HepG2 (cell line): ENCODE measurements around the gene MMP28. TPM values are rescaled to one million over a fixed set of nuclear protein-coding genes. Genes with fewer than 3 reads are reported as not detected.
A peak's percentile ranks its signal among the peaks of the same experiment; 100 is the strongest.

Experiments
- ATAC-seq: fragments of 200-7000 bp; cut with Tn5 transposase; 3 replicates; pipeline ENCODE4 v1.9.1; 2020; ENCODE audit warnings: mild to moderate bottlenecking, moderate library complexity
- BruUV-seq: library from RNA; stranded (reverse); fragments of 400-500 nt; replicated peaks from 2 replicates; lab custom pipeline; 2021; lab: Mats Ljungman, UMichigan
- CTCF ChIA-PET: fragments of 300-600 bp; formaldehyde crosslinking; extraction: SDS; loops from one replicate; lab custom pipeline; 2021; ENCODE audit warnings: low total read pairs, inconsistent platforms, low intra/inter-chr PET ratio; lab: Yijun Ruan, JAX
- POLR2A ChIA-PET: fragments of 350-600 bp; sonication (Branson Sonifier 250); formaldehyde crosslinking; loops from one replicate; lab custom pipeline; 2020; ENCODE audit warnings: antibody characterized with exemption, inconsistent platforms; lab: Yijun Ruan, JAX
- DNase-seq: peaks from one replicate; pipeline ENCODE4 v3.0.0-alpha.2; 2015; ENCODE audit warnings: low spot score
- FAIRE-seq: peaks from 3 replicates; lab custom pipeline; 2011; peaks lifted over from hg19 to GRCh38; lab: Jason Lieb, UNC
- H2AFZ ChIP-seq: one replicate; pipeline ENCODE4 v1.6.1; 2011; ENCODE audit warnings: low read length, inconsistent platforms
- H3K27ac ChIP-seq: fragments of 300-600 bp; 3 replicates; pipeline ENCODE4 v1.8.0; 2011; ENCODE audit warnings: mixed run types, mild to moderate bottlenecking, mixed read lengths, low read length, inconsistent platforms; ENCODE audit not compliant: insufficient read depth; ENCODE audit errors: extremely low read length
- H3K27me3 ChIP-seq, 2 experiments: fragments of 200-600 bp in 1 of 2; 2 replicates in 1 of 2; 3 replicates in 1 of 2; pipeline versions ENCODE4 v1.6.0 to v1.8.0; 2011; ENCODE audit warnings: low read length in 2 of 2, mild to moderate bottlenecking in 2 of 2, moderate library complexity in 2 of 2, inconsistent platforms in 1 of 2; ENCODE audit not compliant: insufficient read depth in 2 of 2, control insufficient read depth in 1 of 2
- H3K36me3 ChIP-seq, 2 experiments: fragments of 200-600 bp in 1 of 2; replicated peaks in 1 of 2; 2 replicates in 1 of 2; 3 replicates in 1 of 2; pipeline versions ENCODE4 v1.5.1 to v1.8.0; 2011; ENCODE audit warnings: low read length in 2 of 2, inconsistent platforms in 1 of 2; ENCODE audit not compliant: insufficient read depth in 2 of 2, control insufficient read depth in 1 of 2
- H3K4me1 ChIP-seq: 2 replicates; pipeline ENCODE4 v1.5.1; 2012; ENCODE audit warnings: low read length, inconsistent platforms; ENCODE audit not compliant: insufficient read depth
- H3K4me2 ChIP-seq: 2 replicates; pipeline ENCODE4 v1.6.0; 2011; ENCODE audit warnings: low read depth, low read length, inconsistent platforms
- H3K4me3 ChIP-seq, 3 experiments: fragments of 200-600 bp in 1 of 3; sonication (generic), shearing (Covaris generic) in 1 of 3; replicated peaks in 1 of 3; 2 replicates each; pipeline ENCODE4 v1.5.1; 2011 to 2016; ENCODE audit warnings: low read length in 3 of 3, inconsistent platforms in 2 of 3, low read depth in 2 of 3, mild to moderate bottlenecking in 2 of 3, control low read depth in 1 of 3, mixed read lengths in 1 of 3; ENCODE audit not compliant: insufficient read depth in 1 of 3
- H3K79me2 ChIP-seq: one replicate; pipeline ENCODE4 v1.6.1; 2011; ENCODE audit warnings: low read length, inconsistent platforms; ENCODE audit not compliant: insufficient read depth
- H3K9ac ChIP-seq: 2 replicates; pipeline ENCODE4 v1.6.0; 2011; ENCODE audit warnings: mild to moderate bottlenecking, low read depth, low read length, inconsistent platforms; ENCODE audit not compliant: insufficient read depth
- H3K9me3 ChIP-seq: 2 replicates; pipeline ENCODE4 v1.5.1; 2012; ENCODE audit warnings: mild to moderate bottlenecking, low read length
- H4K20me1 ChIP-seq: 2 replicates; pipeline ENCODE4 v1.6.0; 2011; ENCODE audit warnings: inconsistent platforms, mild to moderate bottlenecking, low read length, moderate library complexity; ENCODE audit not compliant: insufficient read depth
- ARNTL ChIP-seq: sonication (generic); formaldehyde crosslinking; IDR thresholded peaks from 2 replicates; pipeline ENCODE4 v1.4.0; 2020; ENCODE audit warnings: mild to moderate bottlenecking, missing genetic modification reagents
- EHMT2 ChIP-seq: fragments of 200-600 bp; sonication (generic); IDR thresholded peaks from 2 replicates; pipeline ENCODE4 v1.7.0; 2017; ENCODE audit warnings: antibody characterized with exemption, low read depth, low read length, borderline replicate concordance
- FUBP1 ChIP-seq: sonication (generic); formaldehyde crosslinking; IDR thresholded peaks from 2 replicates; pipeline ENCODE4 v1.5.1; 2020; ENCODE audit warnings: missing genetic modification reagents, mild to moderate bottlenecking, borderline replicate concordance
- IKZF4 ChIP-seq: sonication (generic); formaldehyde crosslinking; IDR thresholded peaks from 2 replicates; pipeline ENCODE4 v1.5.1; 2020; ENCODE audit warnings: borderline replicate concordance, mild to moderate bottlenecking, low read depth, missing genetic modification reagents; ENCODE audit errors: not compliant biosample characterization
- KDM3A ChIP-seq: IDR thresholded peaks from 2 replicates; pipeline ENCODE4 v1.6.1; 2018; ENCODE audit warnings: low read depth, missing compliant biosample characterization
- KLF12 ChIP-seq: sonication (generic); formaldehyde crosslinking; IDR thresholded peaks from 2 replicates; pipeline ENCODE4 v1.4.0; 2020; ENCODE audit warnings: missing genetic modification reagents, borderline replicate concordance
- NKX3-1 ChIP-seq: sonication (generic); formaldehyde crosslinking; IDR thresholded peaks from 2 replicates; pipeline ENCODE4 v1.5.0; 2020; ENCODE audit warnings: missing genetic modification reagents
- SALL1 ChIP-seq: sonication (generic); formaldehyde crosslinking; IDR thresholded peaks from 2 replicates; pipeline ENCODE4 v1.8.0; 2022; ENCODE audit warnings: mild to moderate bottlenecking, missing genetic modification reagents
- WIZ ChIP-seq: sonication (generic); formaldehyde crosslinking; IDR thresholded peaks from 2 replicates; pipeline ENCODE4 v1.5.1; 2020; ENCODE audit warnings: mild to moderate bottlenecking, missing genetic modification reagents
- ZNF710 ChIP-seq: sonication (generic); formaldehyde crosslinking; IDR thresholded peaks from 2 replicates; pipeline ENCODE4 v1.5.0; 2020; ENCODE audit warnings: mild to moderate bottlenecking, missing genetic modification reagents, borderline replicate concordance
- WGBS: methylation state at CpG from one replicate; pipeline ENCODE4 v1.1.6; 2017; ENCODE audit warnings: low lambda C conversion rate; 5-methylcytosine and 5-hydroxymethylcytosine counted together
- in situ Hi-C: cut with HindIII; loops from 2 replicates; pipeline ENCODE4 v1.10.0; 2017; ENCODE audit warnings: low pct_unique_long_range_greater_than_20kb; ENCODE audit not compliant: extremely low pct_ligation_motif_present
- intact Hi-C: fragments of 100-400 bp; cut with micrococcal nuclease; formaldehyde crosslinking; loops from one replicate; pipeline ENCODE4 v1.10.0; 2022; ENCODE audit not compliant: unreplicated experiment
- polyA plus RNA-seq, 8 experiments: library from polyadenylated mRNA; depleted of rRNA in 3 of 8; stranded (reverse) in 7 of 8; unstranded in 1 of 8; fragments of >200 nt; fragmentation: Illumina TruSeq in 4 of 8; extraction: Trizol in 4 of 8; gene quantifications; 2 replicates each; pipeline versions ENCODE4 v1.2.1 to v1.2.3, GENCODE V29; 2011 to 2016; ENCODE audit warnings: low read depth in 4 of 8, missing spikeins in 1 of 8, mixed read lengths in 1 of 8; ENCODE audit not compliant: insufficient read depth in 1 of 8
- total RNA-seq, 5 experiments: library from RNA; depleted of rRNA; stranded (reverse); fragments of >200 nt; fragmentation: Illumina TruSeq; extraction: Trizol; gene quantifications; 2 replicates each; pipeline ENCODE4 v1.2.3, GENCODE V29; 2016; ENCODE audit warnings: low read depth in 1 of 5
- TF ChIP-seq, protein P1 (sequence below), 2 experiments: IDR thresholded peaks; 2 replicates each; pipeline ENCODE4 v1.6.1; 2011 to 2012; ENCODE audit warnings: low read length in 2 of 2, borderline replicate concordance in 1 of 2, low read depth in 1 of 2, mild to moderate bottlenecking in 1 of 2, moderate library complexity in 1 of 2

The MMP28 gene
- total and polyA plus RNA-seq, 2 of the 13 experiments (the other 11 are each of a cell fraction or from before 2014, with no cell fraction given) = not detected

GRCh38 chr17:35743626-35744328 is 51.7 kb downstream of the MMP28 start:
- POLR2A ChIA-PET = no interaction called here
- no peaks in the 10 kb centered on the region for H4K20me1 ChIP-seq
- no peak for FAIRE-seq
- H3K9me3 ChIP-seq = no peaks in the 10 kb centered on the region
- no peak overlapping the region for H3K4me2 ChIP-seq
- H3K4me3 ChIP-seq = no peak overlapping the region
- CTCF ChIA-PET = no interaction called here
- no peaks in the 10 kb centered on the region for H3K4me1 ChIP-seq
- no peaks in the 10 kb centered on the region for H3K79me2 ChIP-seq
- intact Hi-C loops = no loop called here
- no peaks in the 10 kb centered on the region for H3K36me3 ChIP-seq
- 58% methylated on average over 6 of the region's 7 CpGs for WGBS
- ATAC-seq = 0 out of 3 replicates have a peak, but pooled peaks have one; percentile 8
- BruUV-seq = no TSS peak
- no peak overlapping the region for H3K27ac ChIP-seq
- no peak for DNase-seq
- in situ Hi-C loops = loop anchor here (10.0 to 25.0 kb wide), 2 partner anchors 189 to 431 kb away; no protein-coding TSS in a partner anchor
- no peak overlapping the region for H3K9ac ChIP-seq
- H3K27me3 ChIP-seq = peaks cover 2 to 33% of the 10 kb centered on the region in 2 experiments; a peak in 4 of 5 replicates
- no peak overlapping the region for H2AFZ ChIP-seq
- TF ChIP-seq NKX3-1 (CRISPR knock-in tag) = 0 out of 2 replicates have a peak, but pooled peaks have one; percentile 33
- TF ChIP-seq FUBP1 (CRISPR knock-in tag) = no peak
- peak; percentile 59 for TF ChIP-seq SALL1 (CRISPR knock-in tag)
- peak; percentile 89 for TF ChIP-seq EHMT2
- peak; percentile 27 for TF ChIP-seq IKZF4
- TF ChIP-seq WIZ (CRISPR knock-in tag) = peak; percentile 74; the same call in 1 of the 2 replicates
- 0 out of 2 replicates have a peak, but pooled peaks have one; percentile 32 for TF ChIP-seq KLF12
- TF ChIP-seq, protein P1, sequence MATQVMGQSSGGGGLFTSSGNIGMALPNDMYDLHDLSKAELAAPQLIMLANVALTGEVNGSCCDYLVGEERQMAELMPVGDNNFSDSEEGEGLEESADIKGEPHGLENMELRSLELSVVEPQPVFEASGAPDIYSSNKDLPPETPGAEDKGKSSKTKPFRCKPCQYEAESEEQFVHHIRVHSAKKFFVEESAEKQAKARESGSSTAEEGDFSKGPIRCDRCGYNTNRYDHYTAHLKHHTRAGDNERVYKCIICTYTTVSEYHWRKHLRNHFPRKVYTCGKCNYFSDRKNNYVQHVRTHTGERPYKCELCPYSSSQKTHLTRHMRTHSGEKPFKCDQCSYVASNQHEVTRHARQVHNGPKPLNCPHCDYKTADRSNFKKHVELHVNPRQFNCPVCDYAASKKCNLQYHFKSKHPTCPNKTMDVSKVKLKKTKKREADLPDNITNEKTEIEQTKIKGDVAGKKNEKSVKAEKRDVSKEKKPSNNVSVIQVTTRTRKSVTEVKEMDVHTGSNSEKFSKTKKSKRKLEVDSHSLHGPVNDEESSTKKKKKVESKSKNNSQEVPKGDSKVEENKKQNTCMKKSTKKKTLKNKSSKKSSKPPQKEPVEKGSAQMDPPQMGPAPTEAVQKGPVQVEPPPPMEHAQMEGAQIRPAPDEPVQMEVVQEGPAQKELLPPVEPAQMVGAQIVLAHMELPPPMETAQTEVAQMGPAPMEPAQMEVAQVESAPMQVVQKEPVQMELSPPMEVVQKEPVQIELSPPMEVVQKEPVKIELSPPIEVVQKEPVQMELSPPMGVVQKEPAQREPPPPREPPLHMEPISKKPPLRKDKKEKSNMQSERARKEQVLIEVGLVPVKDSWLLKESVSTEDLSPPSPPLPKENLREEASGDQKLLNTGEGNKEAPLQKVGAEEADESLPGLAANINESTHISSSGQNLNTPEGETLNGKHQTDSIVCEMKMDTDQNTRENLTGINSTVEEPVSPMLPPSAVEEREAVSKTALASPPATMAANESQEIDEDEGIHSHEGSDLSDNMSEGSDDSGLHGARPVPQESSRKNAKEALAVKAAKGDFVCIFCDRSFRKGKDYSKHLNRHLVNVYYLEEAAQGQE (IDR thresholded peaks at IDR 0.05; ENCODE audit: borderline replicate concordance in 1 of 2, low read depth in 1 of 2, low read length in 2 of 2) = peak; percentile 95
- no peak for TF ChIP-seq ZNF710
- TF ChIP-seq ARNTL (CRISPR knock-in tag) = 0 out of 2 replicates have a peak, but pooled peaks have one; percentile 22
- no peak for TF ChIP-seq KDM3A
